ENCODE data around the gene RPL28.

Gene RPL28

DNA sequence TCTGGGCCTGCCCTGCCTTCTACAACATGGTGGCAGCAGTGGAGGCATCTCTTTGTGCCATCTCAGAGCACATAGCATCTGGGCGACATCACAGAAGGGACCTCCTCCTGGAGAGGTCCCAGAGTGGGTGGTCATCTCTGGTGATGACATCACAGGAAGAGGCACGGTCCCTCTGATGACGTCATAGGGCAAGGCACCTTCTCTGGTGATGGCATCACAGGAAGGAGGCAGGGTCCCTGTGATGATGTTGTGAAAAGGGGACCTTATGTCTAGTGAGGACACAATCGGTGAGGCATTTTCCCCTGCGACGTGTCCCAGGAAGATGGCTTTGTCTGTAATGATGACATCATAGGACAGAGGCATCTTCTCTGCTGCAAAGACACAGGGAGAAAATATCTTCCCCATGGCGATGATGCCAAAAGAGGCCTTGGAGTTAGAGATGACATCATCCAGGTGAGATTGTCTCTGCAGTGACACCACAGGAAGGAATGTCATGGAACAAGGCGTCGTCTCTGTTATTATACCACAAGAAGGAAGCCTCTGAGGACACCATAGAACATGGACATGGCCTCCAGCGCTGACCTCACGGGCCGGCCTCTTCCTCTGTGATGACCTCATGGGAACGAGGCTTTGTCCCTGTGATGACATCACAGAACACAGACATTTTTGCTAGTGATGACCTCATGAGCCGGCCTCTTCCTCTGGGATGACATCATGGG is 46.7 kb downstream of the RPL28 start:
- no peaks in the 10 kb centered on the region for H3K27me3 ChIP-seq (ENCODE audit: insufficient read depth, low read length)
- H4K91ac ChIP-seq (ENCODE audit: low read depth, low read length): no peak overlapping the region
- no peak overlapping the region for H3K18ac ChIP-seq (ENCODE audit: low read length)
- no peak overlapping the region for H2BK120ac ChIP-seq (ENCODE audit: insufficient read depth, low read length, poor library complexity)
- no peak overlapping the region for H2BK5ac ChIP-seq (ENCODE audit: low read depth, low read length, poor library complexity)
- peak; percentile 15 to 57 for DNase-seq
- H3K9me3 ChIP-seq (ENCODE audit: insufficient read depth, low read depth, low read length): peaks cover 24% of the 10 kb centered on the region
- H3K79me1 ChIP-seq (ENCODE audit: low read length): no peaks in the 10 kb centered on the region
- no peaks in the 10 kb centered on the region for H3K4me1 ChIP-seq (ENCODE audit: control insufficient read depth in 1 of 2, insufficient read depth in 2 of 2, low read length in 2 of 2)
- H2AFZ ChIP-seq (ENCODE audit: insufficient read depth, low read length, poor library complexity): no peak overlapping the region
- H3K9ac ChIP-seq (ENCODE audit: low read length): no peak overlapping the region
- no peak overlapping the region for H3K4ac ChIP-seq (ENCODE audit: low read depth, low read length)
- no peak overlapping the region for H2BK12ac ChIP-seq (ENCODE audit: low read length)
- no peak overlapping the region for H4K12ac ChIP-seq (ENCODE audit: low read depth, low read length)
- H3K79me2 ChIP-seq (ENCODE audit: control insufficient read depth, insufficient read depth, low read length, poor library complexity): no peaks in the 10 kb centered on the region
- no peak overlapping the region for H4K8ac ChIP-seq (ENCODE audit: low read depth, low read length)
- no peak overlapping the region for H3K23ac ChIP-seq (ENCODE audit: low read length)
- H3K4me2 ChIP-seq (ENCODE audit: low read length): no peak overlapping the region
- no peak overlapping the region for H3K4me3 ChIP-seq (ENCODE audit: low read depth, low read length)
- H3K27ac ChIP-seq (ENCODE audit: low read depth, low read length): no peak overlapping the region
- H3K36me3 ChIP-seq (ENCODE audit: control insufficient read depth in 1 of 2, insufficient read depth in 2 of 2, low read length in 2 of 2): no peaks in the 10 kb centered on the region
- no CpG with 5 or more reads among the region's 14 CpGs for WGBS (ENCODE audit: extremely low coverage, insufficient coverage, insufficient read length)
- no peak overlapping the region for H2AK5ac ChIP-seq (ENCODE audit: low read length)
- H3K14ac ChIP-seq (ENCODE audit: low read length): no peak overlapping the region

GRCh38 chr19:55433292-55433691 is 47.6 kb downstream of the RPL28 start:
- H4K8ac ChIP-seq (ENCODE audit: low read depth, low read length): no peak overlapping the region
- no peak overlapping the region for H3K9ac ChIP-seq (ENCODE audit: low read length)
- no peak overlapping the region for H3K18ac ChIP-seq (ENCODE audit: low read length)
- no peaks in the 10 kb centered on the region for H3K36me3 ChIP-seq (ENCODE audit: control insufficient read depth in 1 of 2, insufficient read depth in 2 of 2, low read length in 2 of 2)
- H2AFZ ChIP-seq (ENCODE audit: insufficient read depth, low read length, poor library complexity): no peak overlapping the region
- H3K27me3 ChIP-seq (ENCODE audit: insufficient read depth, low read length): no peaks in the 10 kb centered on the region
- no peaks in the 10 kb centered on the region for H3K79me2 ChIP-seq (ENCODE audit: control insufficient read depth, insufficient read depth, low read length, poor library complexity)
- H3K23ac ChIP-seq (ENCODE audit: low read length): no peak overlapping the region
- H2BK12ac ChIP-seq (ENCODE audit: low read length): no peak overlapping the region
- H2AK5ac ChIP-seq (ENCODE audit: low read length): no peak overlapping the region
- H3K27ac ChIP-seq (ENCODE audit: low read depth, low read length): no peak overlapping the region
- H3K79me1 ChIP-seq (ENCODE audit: low read length): no peaks in the 10 kb centered on the region
- H3K4me3 ChIP-seq (ENCODE audit: low read depth, low read length): no peak overlapping the region
- H2BK5ac ChIP-seq (ENCODE audit: low read depth, low read length, poor library complexity): no peak overlapping the region
- H4K91ac ChIP-seq (ENCODE audit: low read depth, low read length): no peak overlapping the region
- no CpG with 5 or more reads among the region's 48 CpGs for WGBS (ENCODE audit: extremely low coverage, insufficient coverage, insufficient read length)
- no peak overlapping the region for H3K14ac ChIP-seq (ENCODE audit: low read length)
- no peak overlapping the region for H4K12ac ChIP-seq (ENCODE audit: low read depth, low read length)
- H3K9me3 ChIP-seq (ENCODE audit: insufficient read depth, low read depth, low read length): peaks cover 24% of the 10 kb centered on the region
- no peaks in the 10 kb centered on the region for H3K4me1 ChIP-seq (ENCODE audit: control insufficient read depth in 1 of 2, insufficient read depth in 2 of 2, low read length in 2 of 2)
- no peak overlapping the region for H3K4me2 ChIP-seq (ENCODE audit: low read length)
- no peak overlapping the region for H2BK120ac ChIP-seq (ENCODE audit: insufficient read depth, low read length, poor library complexity)
- no peak for DNase-seq
- no peak overlapping the region for H3K4ac ChIP-seq (ENCODE audit: low read depth, low read length)

GRCh38 chr19:55434356-55434919 is 48.7 kb downstream of the RPL28 start:
- no peak overlapping the region for H3K14ac ChIP-seq (ENCODE audit: low read length)
- H2BK5ac ChIP-seq (ENCODE audit: low read depth, low read length, poor library complexity): no peak overlapping the region
- no peak overlapping the region for H4K8ac ChIP-seq (ENCODE audit: low read depth, low read length)
- H4K91ac ChIP-seq (ENCODE audit: low read depth, low read length): no peak overlapping the region
- H3K79me1 ChIP-seq (ENCODE audit: low read length): no peaks in the 10 kb centered on the region
- WGBS (ENCODE audit: extremely low coverage, insufficient coverage, insufficient read length): 100% methylated on average over 1 of the region's 4 CpGs
- H2BK120ac ChIP-seq (ENCODE audit: insufficient read depth, low read length, poor library complexity): no peak overlapping the region
- H3K4me3 ChIP-seq (ENCODE audit: low read depth, low read length): peak overlapping the region; percentile 27
- H3K4me1 ChIP-seq (ENCODE audit: control insufficient read depth in 1 of 2, insufficient read depth in 2 of 2, low read length in 2 of 2): no peaks in the 10 kb centered on the region
- H3K27me3 ChIP-seq (ENCODE audit: insufficient read depth, low read length): peaks cover 6% of the 10 kb centered on the region
- no peak for DNase-seq
- no peak overlapping the region for H2AFZ ChIP-seq (ENCODE audit: insufficient read depth, low read length, poor library complexity)
- H3K9me3 ChIP-seq (ENCODE audit: insufficient read depth, low read depth, low read length): peaks cover 29% of the 10 kb centered on the region
- no peak overlapping the region for H3K4me2 ChIP-seq (ENCODE audit: low read length)
- no peak overlapping the region for H2BK12ac ChIP-seq (ENCODE audit: low read length)
- no peak overlapping the region for H3K27ac ChIP-seq (ENCODE audit: low read depth, low read length)
- no peak overlapping the region for H3K4ac ChIP-seq (ENCODE audit: low read depth, low read length)
- H2AK5ac ChIP-seq (ENCODE audit: low read length): no peak overlapping the region
- H3K18ac ChIP-seq (ENCODE audit: low read length): no peak overlapping the region
- H4K12ac ChIP-seq (ENCODE audit: low read depth, low read length): no peak overlapping the region
- H3K36me3 ChIP-seq (ENCODE audit: control insufficient read depth in 1 of 2, insufficient read depth in 2 of 2, low read length in 2 of 2): no peaks in the 10 kb centered on the region
- H3K79me2 ChIP-seq (ENCODE audit: control insufficient read depth, insufficient read depth, low read length, poor library complexity): no peaks in the 10 kb centered on the region
- no peak overlapping the region for H3K9ac ChIP-seq (ENCODE audit: low read length)
- no peak overlapping the region for H3K23ac ChIP-seq (ENCODE audit: low read length)

DNA sequence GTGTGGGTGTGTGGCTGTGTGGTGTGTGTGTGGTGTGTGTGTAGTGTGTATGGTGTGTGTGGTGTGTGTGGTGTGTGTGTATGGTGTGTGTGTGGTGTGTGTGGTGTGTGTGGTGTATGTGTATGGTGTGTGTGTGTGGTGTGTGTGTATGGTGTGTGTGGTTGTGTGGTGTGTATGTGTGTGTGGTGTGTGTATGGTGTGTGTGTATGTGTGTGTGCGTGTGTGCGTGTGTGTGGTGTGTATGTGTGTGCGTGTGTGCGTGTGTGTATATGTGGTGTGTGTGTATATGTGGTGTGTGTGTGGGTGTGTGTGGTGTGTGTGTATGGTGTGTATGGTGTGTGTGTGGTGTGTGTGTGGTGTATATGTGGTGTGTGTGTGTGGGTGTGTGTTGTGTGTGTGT is 49.3 kb downstream of the RPL28 start:
- Histone ChIP-seq H3K27me3 (ENCODE audit: insufficient read depth, low read length) (peaks cover 9% of the 10 kb centered on the region), H2BK5ac (ENCODE audit: low read depth, low read length, poor library complexity) (no peak overlapping the region), H3K14ac (ENCODE audit: low read length) (no peak overlapping the region), H3K4me1 (ENCODE audit: control insufficient read depth in 1 of 2, insufficient read depth in 2 of 2, low read length in 2 of 2) (no peaks in the 10 kb centered on the region), H3K9ac (ENCODE audit: low read length) (no peak overlapping the region), H3K9me3 (ENCODE audit: insufficient read depth, low read depth, low read length) (peaks cover 28% of the 10 kb centered on the region), H3K27ac (ENCODE audit: low read depth, low read length) (no peak overlapping the region), H2AK5ac (ENCODE audit: low read length) (no peak overlapping the region), H3K18ac (ENCODE audit: low read length) (no peak overlapping the region), H3K79me1 (ENCODE audit: low read length) (no peaks in the 10 kb centered on the region), H2AFZ (ENCODE audit: insufficient read depth, low read length, poor library complexity) (no peak overlapping the region), H3K36me3 (ENCODE audit: control insufficient read depth in 1 of 2, insufficient read depth in 2 of 2, low read length in 2 of 2) (no peaks in the 10 kb centered on the region), H4K12ac (ENCODE audit: low read depth, low read length) (no peak overlapping the region), H4K8ac (ENCODE audit: low read depth, low read length) (no peak overlapping the region), H4K91ac (ENCODE audit: low read depth, low read length) (no peak overlapping the region), H2BK120ac (ENCODE audit: insufficient read depth, low read length, poor library complexity) (no peak overlapping the region), H3K4me3 (ENCODE audit: low read depth, low read length) (peak overlapping the region; percentile 57), H2BK12ac (ENCODE audit: low read length) (no peak overlapping the region), H3K23ac (ENCODE audit: low read length) (no peak overlapping the region), H3K4me2 (ENCODE audit: low read length) (no peak overlapping the region), H3K79me2 (ENCODE audit: control insufficient read depth, insufficient read depth, low read length, poor library complexity) (no peaks in the 10 kb centered on the region), H3K4ac (ENCODE audit: low read depth, low read length) (no peak overlapping the region)
- WGBS (ENCODE audit: extremely low coverage, insufficient coverage, insufficient read length): 100% methylated on average over 4 of the region's 4 CpGs
- no peak for DNase-seq
